Activated CD8-positive, alpha-beta memory T cell treated with anti-CD3 and anti-CD28 coated beads for 4 hours (primary cell): ENCODE measurements around the gene RTP4.
"Not testable (repeated sequence)": the region's sequence is repeated elsewhere in the genome, so short reads cannot be mapped to it uniquely, and the experiment has no call there.

Experiments
- DNase-seq, 2 donors: peaks; one replicate each; pipeline ENCODE4 v3.0.0-alpha.2; 2020; ENCODE audit warnings: low read depth in 2 of 2

The RTP4 gene

DNA sequence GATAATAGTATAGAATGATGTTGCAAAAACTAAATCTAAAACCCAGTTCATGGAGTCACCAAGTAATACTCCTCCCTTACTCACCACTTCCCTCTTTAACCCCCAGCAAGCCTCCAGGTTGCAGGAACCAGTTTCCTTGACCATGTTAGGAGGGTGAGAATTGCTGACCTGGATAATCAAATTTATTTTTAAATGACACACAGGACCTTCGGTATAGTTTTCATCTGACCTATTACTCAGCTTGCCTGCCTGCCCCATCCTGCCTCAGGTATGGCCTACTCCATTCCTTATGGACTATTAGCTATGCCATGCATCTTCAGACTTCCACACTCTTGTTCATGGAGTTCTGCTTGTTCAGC is 883 bp downstream of the RTP4 start:
- DNase-seq: no peak

DNA sequence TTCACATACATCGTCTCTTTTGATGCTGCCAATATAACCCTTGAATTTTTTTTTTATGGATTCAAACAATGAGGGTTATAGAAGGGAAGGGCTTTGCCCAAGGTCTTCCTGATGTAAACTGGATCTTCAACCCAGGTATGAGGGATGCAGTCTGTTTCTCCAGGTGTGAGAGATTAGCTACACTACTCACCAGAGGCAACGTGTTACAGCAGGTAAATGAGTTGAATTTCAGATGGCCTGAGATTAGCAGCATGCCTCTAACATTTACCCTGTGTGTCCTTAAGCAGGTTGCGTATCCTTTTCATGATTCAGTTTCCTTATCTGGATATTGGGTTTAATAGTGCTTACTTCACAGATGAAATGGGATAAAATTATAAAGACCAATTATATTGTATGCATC is 1.9 kb downstream of the RTP4 start:
- no peak for DNase-seq

- DNase-seq: no peak
These were observed 7.4 kb downstream of the RTP4 start for GRCh38 chr3:187375581-187375980.

- DNase-seq: no peak
These were observed 9.7 kb downstream of the RTP4 start for GRCh38 chr3:187377842-187378241.

- no peak for DNase-seq
These were observed 14.5 kb downstream of the RTP4 start for GRCh38 chr3:187382609-187383151.

- DNase-seq: no peak
These were observed 15.1 kb downstream of the RTP4 start for GRCh38 chr3:187383246-187383645.

DNA sequence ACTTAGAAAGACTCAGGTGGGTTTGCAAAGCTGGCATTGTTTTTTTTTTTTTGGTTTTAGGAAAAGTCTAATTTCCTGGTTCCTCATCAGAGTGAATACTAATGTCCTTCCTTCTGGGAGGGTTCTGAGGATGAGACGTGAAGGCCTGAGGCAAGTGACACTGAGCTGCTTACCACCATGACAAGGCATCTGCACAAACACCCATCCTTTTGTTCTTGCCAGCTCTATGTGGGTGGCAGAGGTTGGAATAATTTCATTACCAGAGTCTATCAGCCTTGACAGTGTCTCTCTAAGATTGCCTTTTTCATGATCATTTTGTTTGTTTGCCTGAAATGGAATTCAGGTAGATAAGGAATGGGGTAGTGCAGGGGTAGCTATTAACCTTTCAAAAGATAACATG is 17.1 kb downstream of the RTP4 start:
- DNase-seq: no peak

GRCh38 chr3:187396661-187397060 is 28.5 kb downstream of the RTP4 start:
- no peak for DNase-seq

- no peak for DNase-seq
These were observed 30.8 kb downstream of the RTP4 start for GRCh38 chr3:187398955-187399354.

GRCh38 chr3:187400756-187401155 is 32.6 kb downstream of the RTP4 start:
- no peak for DNase-seq

DNA sequence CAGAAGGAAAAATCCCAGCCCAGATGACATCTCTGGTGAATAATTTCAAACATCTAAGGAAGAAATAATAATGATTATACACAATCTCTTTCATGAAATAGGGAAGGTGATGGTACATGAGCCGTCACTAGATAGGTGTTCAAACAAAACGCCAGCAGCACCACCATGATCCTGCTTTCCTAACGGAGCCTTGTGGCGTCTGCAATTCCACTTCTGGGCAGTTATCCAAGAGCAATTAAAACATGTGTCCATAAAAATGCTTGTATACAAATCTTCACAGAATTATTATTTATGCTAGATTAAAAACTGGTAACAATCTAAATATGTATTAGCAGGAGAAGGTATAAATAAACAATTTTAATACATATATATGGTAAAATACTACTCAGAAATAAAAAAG is 33.7 kb downstream of the RTP4 start:
- no peak for DNase-seq

GRCh38 chr3:187403768-187404288 is 35.6 kb downstream of the RTP4 start:
- no peak for DNase-seq

GRCh38 chr3:187406927-187407326 is 38.7 kb downstream of the RTP4 start:
- DNase-seq: no peak

- DNase-seq: not testable (repeated sequence)
These were observed 44.0 kb downstream of the RTP4 start for GRCh38 chr3:187411991-187412781.
